GM12873 (cell line): ENCODE measurements around the gene GAS2L1.

Source experiments
- CTCF ChIP-seq: IDR thresholded peaks from 2 replicates; pipeline ENCODE4 v1.5.1; 2012; ENCODE audit warnings: low read depth, mild to moderate bottlenecking, moderate library complexity, low read length, control low read depth; ENCODE audit not compliant: insufficient read depth; ENCODE audit errors: missing control alignments

The GAS2L1 gene

GRCh38 chr22:29275819-29276565 lies 30.5 kb upstream of the GAS2L1 start:
- TF ChIP-seq CTCF: no peak

- TF ChIP-seq CTCF: no peak
These were observed 28.5 kb upstream of the GAS2L1 start for GRCh38 chr22:29277927-29278326.

- no peak for TF ChIP-seq CTCF
These were observed 22.3 kb upstream of the GAS2L1 start for GRCh38 chr22:29284196-29284595.

GRCh38 chr22:29288837-29289236 lies 17.6 kb upstream of the GAS2L1 start:
- no peak for TF ChIP-seq CTCF

- no peak for TF ChIP-seq CTCF
These were observed 16.4 kb upstream of the GAS2L1 start for GRCh38 chr22:29290061-29290460.

- TF ChIP-seq CTCF: no peak
These were observed 15.2 kb upstream of the GAS2L1 start for GRCh38 chr22:29291215-29291614.

GRCh38 chr22:29292379-29292778 lies 14.1 kb upstream of the GAS2L1 start:
- TF ChIP-seq CTCF: no peak
